Mesodermal cell (in vitro differentiated cells): ENCODE data around the gene MAGOHB. TPM values are rescaled to one million over a fixed set of nuclear protein-coding genes. Genes with fewer than 3 reads are reported as not detected.
"Not testable (repeated sequence)": the region's sequence is repeated elsewhere in the genome, so short reads cannot be mapped to it uniquely, and the experiment has no call there.

Experiments
- H3K27ac ChIP-seq: 2 replicates; pipeline ENCODE4 v1.7.0; 2013; ENCODE audit warnings: mild to moderate bottlenecking, low read depth, low read length, moderate library complexity; ENCODE audit not compliant: severe bottlenecking
- H3K36me3 ChIP-seq: 2 replicates; pipeline ENCODE4 v1.7.1; 2013; ENCODE audit warnings: mild to moderate bottlenecking, low read length, moderate library complexity; ENCODE audit not compliant: control insufficient read depth, insufficient read depth
- H3K4me1 ChIP-seq: one replicate; pipeline ENCODE4 v1.7.1; 2013; ENCODE audit warnings: mild to moderate bottlenecking, low read length; ENCODE audit not compliant: insufficient read depth, control insufficient read depth, poor library complexity, severe bottlenecking
- H3K4me3 ChIP-seq: 2 replicates; pipeline ENCODE4 v1.7.0; 2013; ENCODE audit warnings: low read length, control low read depth, mild to moderate bottlenecking; ENCODE audit not compliant: insufficient read depth, poor library complexity, severe bottlenecking; ENCODE audit errors: extremely low read depth
- H3K9me3 ChIP-seq: 2 replicates; pipeline ENCODE4 v1.7.1; 2013; ENCODE audit warnings: mild to moderate bottlenecking, low read length, moderate library complexity; ENCODE audit not compliant: control insufficient read depth
- WGBS, 2 experiments: methylation state at CpG; one replicate each; pipeline ENCODE4 v1.1.5; 2013; ENCODE audit warnings: missing lambda C conversion rate in 2 of 2; ENCODE audit not compliant: insufficient coverage in 2 of 2; 5-methylcytosine and 5-hydroxymethylcytosine counted together
- polyA plus RNA-seq, 2 experiments: library from polyadenylated mRNA; stranded (reverse); fragments of 50-300 nt; gene quantifications; one replicate each; pipeline ENCODE4 v1.2.3, GENCODE V29; 2013

The MAGOHB gene
- 33.6 TPM for polyA plus RNA-seq (2013, experiment 1 of 2)
- polyA plus RNA-seq (2013, experiment 2 of 2), result 41.8 TPM

DNA sequence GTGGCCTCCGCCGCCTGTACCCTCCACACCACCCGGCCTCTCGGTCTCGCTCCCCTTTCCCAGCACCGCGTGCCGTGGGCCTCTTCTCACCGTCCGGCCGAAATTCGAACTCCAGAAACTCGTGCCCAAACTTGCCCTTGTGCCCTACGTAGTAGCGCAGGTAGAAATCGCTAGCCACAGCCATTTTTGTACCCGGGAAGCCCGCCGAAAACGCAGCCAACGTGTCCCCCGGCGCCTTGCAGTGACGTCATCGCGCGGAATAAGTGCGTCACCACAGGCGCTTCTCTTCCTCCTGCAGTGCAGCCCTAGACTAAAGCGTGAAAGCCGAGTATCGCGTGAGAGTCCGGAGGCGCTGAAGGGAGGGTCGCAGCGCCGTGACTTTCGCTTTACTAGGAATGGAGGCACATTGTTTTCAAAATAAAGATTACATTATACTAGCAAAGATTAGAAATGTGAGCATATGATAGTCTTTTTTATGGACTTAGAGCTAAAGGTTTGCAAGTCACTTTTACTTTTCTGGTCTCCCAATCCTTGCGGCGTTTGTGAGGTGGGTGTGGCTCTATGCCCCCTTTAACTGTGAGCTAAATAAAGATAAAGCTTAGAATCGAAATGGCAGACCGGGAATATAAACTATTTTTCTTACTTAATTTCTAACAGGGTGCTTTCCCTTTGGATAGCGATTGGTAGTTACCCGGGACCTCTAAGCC lies at the start of gene MAGOHB:
MAGOHB (minus strand) TSS at position 261 of the 707 bp plus-strand sequence; CDS start at position 184, 77 bp downstream.
- peak within 1 kb of the TSS; percentile 93 for H3K27ac ChIP-seq
- H3K4me3 ChIP-seq, result peak within 1 kb of the TSS; percentile 82
- H3K36me3 ChIP-seq, result peaks cover 24% of the 10 kb centered on the region
- no peaks in the 10 kb centered on the region for H3K9me3 ChIP-seq
- no peaks in the 10 kb centered on the region for H3K4me1 ChIP-seq
- WGBS, 2 experiments, result 0% methylated on average over 29 to 31 of the region's 45 CpGs

DNA sequence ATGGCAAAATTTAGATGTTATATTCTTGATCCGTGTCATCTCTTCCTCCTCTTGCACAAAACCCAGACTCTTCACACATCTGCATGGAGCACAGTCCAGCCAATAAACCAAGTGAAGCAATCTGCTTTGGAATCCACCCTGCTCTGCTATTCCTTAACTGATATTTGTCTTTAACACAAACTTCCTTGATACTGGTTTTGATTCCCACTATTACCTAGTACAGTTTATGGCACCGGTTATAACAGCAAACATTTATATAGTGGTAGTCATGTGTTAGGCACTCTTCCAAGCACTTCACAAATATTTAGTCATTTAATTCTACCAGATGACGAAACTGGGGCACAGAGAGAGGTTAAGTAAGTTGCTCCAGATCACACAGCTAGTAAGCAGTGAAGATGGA lies 47.9 kb upstream of the MAGOHB start:
- Histone ChIP-seq H3K36me3 (no peaks in the 10 kb centered on the region), H3K4me1 (no peaks in the 10 kb centered on the region), H3K4me3 (no peak overlapping the region), H3K27ac (no peak overlapping the region), H3K9me3 (peaks cover 8% of the 10 kb centered on the region)
- no CpG with 5 or more reads among the region's 3 CpGs for WGBS, 2 experiments

DNA sequence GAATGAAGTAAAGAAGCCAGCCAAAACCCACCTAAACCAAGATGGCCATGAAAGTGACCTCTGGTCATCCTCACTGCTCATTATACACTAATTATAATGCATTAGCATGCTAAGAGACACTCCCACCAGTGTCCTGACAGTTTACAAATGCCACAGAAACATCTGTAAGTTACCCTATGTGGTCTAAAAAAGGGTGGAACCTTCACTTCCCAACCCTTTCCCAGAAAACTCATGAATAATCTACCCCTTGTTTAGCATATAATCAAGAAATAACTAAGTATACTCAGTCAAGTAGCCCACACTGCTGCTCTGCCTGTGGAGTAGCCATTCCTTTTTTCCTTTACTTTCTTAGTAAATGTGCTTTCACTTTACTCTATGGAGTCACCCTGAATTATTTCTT lies 40.6 kb upstream of the MAGOHB start:
- Histone ChIP-seq H3K36me3 (no peaks in the 10 kb centered on the region), H3K4me1 (no peaks in the 10 kb centered on the region), H3K9me3 (peaks cover 19% of the 10 kb centered on the region), H3K4me3 (no peak overlapping the region), H3K27ac (no peak overlapping the region)

DNA sequence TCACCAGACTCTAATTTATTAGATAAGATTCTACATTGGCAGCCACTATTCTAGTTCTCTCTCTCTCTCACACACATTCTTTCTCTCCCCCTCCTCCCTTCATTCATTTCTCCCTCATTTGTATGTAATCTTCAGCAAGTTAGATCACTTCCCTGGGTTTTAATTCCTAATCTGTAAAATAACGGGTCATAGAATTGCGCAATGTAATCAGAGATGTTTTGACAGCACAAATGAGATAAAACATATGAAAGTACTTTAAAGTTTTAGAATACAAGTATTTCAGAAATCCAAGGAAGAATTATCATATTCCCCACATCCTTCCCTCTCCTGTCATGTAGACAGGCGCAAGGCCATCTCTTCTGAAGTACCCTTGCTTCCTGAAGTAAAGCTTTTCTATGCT lies 38.8 kb upstream of the MAGOHB start:
- Histone ChIP-seq H3K4me1 (no peaks in the 10 kb centered on the region), H3K36me3 (no peaks in the 10 kb centered on the region), H3K4me3 (no peak overlapping the region), H3K9me3 (peaks cover 22% of the 10 kb centered on the region), H3K27ac (no peak overlapping the region)
- 83% methylated on average over 1 of the region's 3 CpGs; no CpG with 5 or more reads in 1 of the 2 experiments for WGBS, 2 experiments

DNA sequence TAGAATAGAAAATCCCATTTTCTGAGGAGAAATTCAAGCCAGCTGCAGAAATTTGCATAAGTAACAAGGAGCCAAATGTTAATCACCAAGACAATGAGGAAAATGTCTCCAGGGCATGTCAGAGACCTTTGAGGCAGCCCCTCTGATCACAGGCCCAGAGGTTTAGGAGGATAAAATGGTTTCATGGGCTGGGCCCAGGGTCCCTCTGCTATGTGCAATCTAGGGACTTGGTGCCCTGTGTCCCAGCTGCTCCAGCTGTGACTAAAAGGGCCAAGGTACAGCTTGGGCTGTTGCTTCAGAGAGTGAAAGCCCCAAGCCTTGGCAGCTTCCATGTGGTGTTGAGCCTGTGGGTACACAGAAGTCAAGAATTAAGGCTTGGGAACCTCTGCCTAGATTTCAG lies 33.2 kb upstream of the MAGOHB start:
- H3K4me1 ChIP-seq, H3K27ac ChIP-seq, H3K36me3 ChIP-seq, H3K4me3 ChIP-seq: not testable (repeated sequence)
- peaks cover 21% of the 10 kb centered on the region for H3K9me3 ChIP-seq

DNA sequence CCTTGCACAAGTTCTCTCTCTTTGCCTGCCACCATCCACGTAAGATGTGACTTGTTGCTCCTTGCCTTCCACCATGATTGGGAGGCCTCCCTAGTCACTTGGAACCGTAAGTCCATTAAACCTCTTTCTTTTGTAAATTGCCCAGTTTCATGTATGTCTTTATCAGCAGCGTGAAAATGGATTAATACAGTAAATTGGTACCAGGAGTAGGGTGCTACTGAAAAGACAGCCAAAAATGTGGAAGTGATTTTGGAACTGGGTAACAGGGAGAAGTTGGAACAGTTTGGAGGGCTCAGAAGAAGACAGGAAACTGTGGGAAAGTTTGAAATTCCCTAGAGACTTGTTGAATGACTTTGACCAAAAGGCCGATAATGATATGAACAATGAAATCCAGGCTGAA lies 32.5 kb upstream of the MAGOHB start:
- no peak overlapping the region for H3K4me3 ChIP-seq
- WGBS, 2 experiments, result 93 to 100% methylated on average over 2 to 3 of the region's 4 CpGs

DNA sequence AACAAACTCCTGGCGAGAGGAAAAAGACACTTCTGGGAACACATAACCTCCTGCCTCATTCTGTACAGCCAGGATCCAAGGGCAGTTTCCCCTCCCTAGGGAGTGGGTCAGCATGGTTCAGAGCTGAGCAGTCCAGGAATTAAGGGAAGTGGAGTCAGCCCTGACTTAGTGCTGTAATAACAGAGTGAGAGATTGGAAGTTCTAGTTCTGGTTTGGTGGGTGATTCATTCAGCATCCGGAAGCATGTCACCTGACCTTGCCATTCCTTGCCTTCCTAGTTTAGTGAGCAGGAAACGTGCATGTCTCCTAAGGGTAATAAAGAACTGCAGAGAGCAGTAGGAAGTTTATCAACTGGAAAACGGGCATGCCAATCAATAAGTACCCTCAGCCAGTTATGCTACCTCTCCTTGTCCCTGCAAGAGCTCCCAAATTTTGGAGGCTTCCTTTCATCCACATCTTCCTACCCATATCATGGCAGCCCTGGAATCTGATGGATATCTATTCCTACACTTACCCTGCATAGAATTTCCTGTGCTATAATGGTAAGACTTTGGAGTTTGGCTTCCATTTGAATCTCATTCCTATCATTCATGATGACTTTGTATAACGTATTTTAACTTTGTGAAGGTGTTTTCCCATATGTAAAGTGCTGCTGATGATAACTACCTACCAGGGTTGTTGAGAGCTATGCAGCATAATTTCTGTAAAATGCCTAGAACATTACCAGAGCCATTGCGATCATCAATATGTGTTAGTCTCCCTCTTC lies 28.5 kb upstream of the MAGOHB start:
- Histone ChIP-seq H3K27ac (no peak overlapping the region), H3K9me3 (peaks cover 15% of the 10 kb centered on the region), H3K4me1 (peaks cover 8% of the 10 kb centered on the region), H3K36me3 (no peaks in the 10 kb centered on the region), H3K4me3 (no peak overlapping the region)
- WGBS, 2 experiments, result 65 to 94% methylated on average over 3 of the region's 6 CpGs

More for the DNA sequence above, 32.5 kb upstream of the MAGOHB start:
- Histone ChIP-seq H3K36me3 (no peaks in the 10 kb centered on the region), H3K4me1 (peaks cover 8% of the 10 kb centered on the region), H3K27ac (no peak overlapping the region), H3K9me3 (peaks cover 21% of the 10 kb centered on the region)

DNA sequence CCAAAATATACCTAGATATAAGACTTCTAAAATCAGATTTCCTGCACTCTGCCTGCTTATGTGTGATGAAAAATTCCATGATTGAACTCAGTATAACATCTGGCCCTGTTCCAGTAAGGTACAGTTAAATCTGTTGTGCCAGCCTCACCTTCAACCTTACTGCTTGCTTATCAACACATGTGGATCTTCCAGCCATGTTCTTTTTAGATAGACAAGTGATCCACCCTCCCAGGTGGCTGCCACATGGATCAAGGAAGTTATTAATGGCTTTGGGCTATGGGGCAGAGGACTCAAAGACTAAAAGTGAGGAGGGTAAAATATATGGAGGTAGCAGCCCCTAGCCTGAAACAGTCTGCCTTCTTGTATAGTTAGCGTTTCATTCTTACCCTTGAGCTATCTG lies 25.3 kb upstream of the MAGOHB start:
- H3K9me3 ChIP-seq, result no peaks in the 10 kb centered on the region
- H3K4me3 ChIP-seq, result no peak overlapping the region
- H3K36me3 ChIP-seq, result no peaks in the 10 kb centered on the region
- H3K4me1 ChIP-seq, result peaks cover 17% of the 10 kb centered on the region
- no peak overlapping the region for H3K27ac ChIP-seq
- WGBS, 2 experiments, result no CpG with 5 or more reads among the region's 1 CpG

DNA sequence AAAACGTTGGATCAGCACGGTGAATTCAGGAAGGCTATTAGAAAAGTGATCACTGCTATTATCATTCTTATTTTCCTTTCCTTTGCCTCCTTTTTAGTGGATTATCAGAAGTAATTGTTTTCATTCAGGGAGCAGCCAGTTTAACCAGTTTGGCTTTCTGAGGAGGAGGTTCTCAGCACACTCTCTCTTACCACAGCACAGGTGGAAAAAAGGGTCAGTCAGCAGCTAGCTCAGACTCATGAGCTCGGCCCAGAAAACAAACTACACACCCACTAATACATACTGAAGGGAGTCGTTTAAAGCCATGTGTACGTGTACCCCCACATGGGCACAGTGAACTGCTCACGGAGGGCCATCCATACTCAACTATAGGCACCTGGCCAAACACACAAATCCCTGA lies 23.2 kb upstream of the MAGOHB start:
- H3K9me3 ChIP-seq, result no peaks in the 10 kb centered on the region
- H3K27ac ChIP-seq, result no peak overlapping the region
- H3K4me1 ChIP-seq, result peaks cover 14% of the 10 kb centered on the region
- H3K36me3 ChIP-seq, result no peaks in the 10 kb centered on the region
- 80 to 84% methylated on average over 2 to 4 of the region's 6 CpGs for WGBS, 2 experiments
- no peak overlapping the region for H3K4me3 ChIP-seq

DNA sequence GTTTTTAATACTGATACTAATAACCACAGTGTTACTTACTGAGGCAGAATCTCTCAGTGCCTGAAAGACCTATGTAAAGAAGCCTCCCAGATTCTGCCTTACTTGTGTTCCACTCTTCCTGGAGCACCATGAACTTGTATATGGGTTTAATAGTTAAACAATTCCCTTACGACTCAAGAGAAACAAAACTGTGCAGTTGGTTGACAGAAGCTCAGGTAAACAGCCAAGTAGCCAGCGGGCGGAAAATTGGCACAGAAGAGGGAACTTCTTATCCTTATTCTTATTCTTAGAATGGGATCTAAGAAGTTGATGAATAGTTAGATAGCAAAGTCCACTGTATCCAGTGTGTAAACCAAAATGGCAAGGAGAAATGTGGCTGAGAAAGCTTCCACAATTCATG lies 22.7 kb upstream of the MAGOHB start:
- H3K36me3 ChIP-seq, result no peaks in the 10 kb centered on the region
- peaks cover 10% of the 10 kb centered on the region for H3K4me1 ChIP-seq
- no peak overlapping the region for H3K4me3 ChIP-seq
- H3K27ac ChIP-seq, result no peak overlapping the region
- no peaks in the 10 kb centered on the region for H3K9me3 ChIP-seq
- WGBS, 2 experiments, result 80% methylated on average over 2 of the region's 3 CpGs; no CpG with 5 or more reads in 1 of the 2 experiments

DNA sequence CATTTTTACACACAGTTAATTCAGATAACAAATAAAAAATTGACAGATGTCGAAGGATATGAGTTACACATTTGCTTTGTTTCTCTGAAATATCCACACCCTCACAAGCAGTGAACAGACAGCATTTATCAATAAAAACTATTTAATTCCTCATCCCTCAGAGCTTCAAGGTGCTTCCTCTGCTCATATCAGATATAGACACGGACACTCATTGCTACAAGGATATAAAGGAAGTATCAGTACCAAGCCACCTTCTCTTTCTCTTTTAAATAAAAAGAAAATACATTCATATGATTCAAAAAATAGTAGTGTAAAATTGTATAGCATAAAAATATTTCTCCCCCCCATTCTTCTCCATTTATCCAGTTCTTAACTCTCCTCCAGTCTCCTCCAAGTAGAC lies 21.9 kb upstream of the MAGOHB start:
- no peaks in the 10 kb centered on the region for H3K9me3 ChIP-seq
- H3K27ac ChIP-seq, result no peak overlapping the region
- H3K4me1 ChIP-seq, result peaks cover 10% of the 10 kb centered on the region
- no peaks in the 10 kb centered on the region for H3K36me3 ChIP-seq
- no peak overlapping the region for H3K4me3 ChIP-seq
- WGBS, 2 experiments, result 100% methylated on average over 1 of the region's 2 CpGs
